Measurements from ENCODE around the gene SUMO4. TPM values are rescaled to one million over a fixed set of nuclear protein-coding genes. Genes with fewer than 3 reads are reported as not detected.

SUMO4 gene
- total RNA-seq, 1 donor from 2014 or later = 2.4 TPM

- TF ChIP-seq CTCF (conservative IDR thresholded peaks at IDR 0.05) = no peak
- Mint-ChIP-seq H3K4me3 (no peak overlapping the region), H3K36me3 (ENCODE audit: low read depth) (peaks cover 2% of the 10 kb centered on the region), H3K4me1 (peaks cover 10% of the 10 kb centered on the region), H3K27me3 (ENCODE audit: low read depth) (no peaks in the 10 kb centered on the region), H3K9me3 (no peaks in the 10 kb centered on the region), H3K27ac (ENCODE audit: unreplicated experiment) (no peak overlapping the region)
- DNase-seq (ENCODE audit: low read depth, low spot score) = no peak
Measured at GRCh38 chr6:149366267-149366921, 33.7 kb upstream of the SUMO4 start.

- H3K27ac Mint-ChIP-seq (ENCODE audit: unreplicated experiment) = no peak overlapping the region
- no peaks in the 10 kb centered on the region for H3K9me3 Mint-ChIP-seq
- H3K4me1 Mint-ChIP-seq = peaks cover 10% of the 10 kb centered on the region
- no peaks in the 10 kb centered on the region for H3K36me3 Mint-ChIP-seq (ENCODE audit: low read depth)
- H3K27me3 Mint-ChIP-seq (ENCODE audit: low read depth) = no peaks in the 10 kb centered on the region
- H3K4me3 Mint-ChIP-seq = no peak overlapping the region
- no peak for TF ChIP-seq CTCF (conservative IDR thresholded peaks at IDR 0.05)
- DNase-seq (ENCODE audit: low read depth, low spot score) = no peak
Measured at GRCh38 chr6:149368065-149368464, 32.0 kb upstream of the SUMO4 start.

DNA sequence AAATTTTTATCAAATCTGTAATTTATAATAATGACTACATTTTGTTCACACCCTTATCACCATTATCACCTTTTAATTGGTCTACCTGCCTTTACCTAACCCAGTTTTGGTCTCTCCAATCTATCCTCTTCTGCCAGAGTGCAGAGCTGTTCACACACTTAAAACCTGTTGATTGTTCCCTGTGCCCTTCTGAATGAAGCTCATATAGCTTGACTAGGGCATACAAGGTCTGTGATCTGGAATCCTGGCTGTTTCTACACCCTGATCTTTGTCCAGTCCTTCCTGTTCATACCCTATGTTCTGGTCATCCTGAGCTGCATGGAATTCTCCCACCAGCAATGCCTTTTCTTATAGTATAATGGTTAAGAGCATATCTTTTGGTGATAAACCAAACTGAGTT, 28.9 kb upstream of the SUMO4 start:
- TF ChIP-seq CTCF (conservative IDR thresholded peaks at IDR 0.05) = no peak
- Mint-ChIP-seq H3K4me3 (no peak overlapping the region), H3K27me3 (ENCODE audit: low read depth) (no peaks in the 10 kb centered on the region), H3K27ac (ENCODE audit: unreplicated experiment) (no peak overlapping the region), H3K36me3 (ENCODE audit: low read depth) (peaks cover under 1% of the 10 kb centered on the region), H3K9me3 (no peaks in the 10 kb centered on the region), H3K4me1 (no peaks in the 10 kb centered on the region)
- DNase-seq (ENCODE audit: low read depth, low spot score) = no peak

- DNase-seq (ENCODE audit: low read depth, low spot score) = no peak
- Mint-ChIP-seq H3K27ac (ENCODE audit: unreplicated experiment) (no peak overlapping the region), H3K9me3 (no peaks in the 10 kb centered on the region), H3K4me3 (no peak overlapping the region), H3K27me3 (ENCODE audit: low read depth) (no peaks in the 10 kb centered on the region), H3K36me3 (ENCODE audit: low read depth) (peaks cover 5% of the 10 kb centered on the region), H3K4me1 (no peaks in the 10 kb centered on the region)
- TF ChIP-seq CTCF (conservative IDR thresholded peaks at IDR 0.05) = no peak
Measured at GRCh38 chr6:149372062-149372461, 28.0 kb upstream of the SUMO4 start.

DNA sequence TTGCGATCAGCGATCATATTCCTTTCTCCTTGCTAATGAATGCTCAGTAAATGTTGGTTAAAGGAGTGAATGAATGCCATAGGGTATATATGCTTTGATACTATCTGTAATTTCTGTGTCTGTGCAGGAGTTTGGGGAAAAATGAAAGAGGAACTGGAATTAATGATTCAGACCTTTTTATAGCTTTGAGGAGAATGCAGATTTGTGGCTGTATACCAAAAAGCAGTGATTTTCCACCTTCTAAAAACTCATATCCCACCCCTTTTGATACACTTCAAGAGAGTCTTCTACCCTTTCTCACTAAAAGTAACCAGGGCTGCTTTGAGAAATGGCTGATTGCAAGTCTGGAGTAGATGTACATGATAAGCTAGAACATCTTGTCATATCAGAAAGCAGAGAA, 26.6 kb upstream of the SUMO4 start:
- peaks cover 11% of the 10 kb centered on the region for H3K36me3 Mint-ChIP-seq (ENCODE audit: low read depth)
- no peak overlapping the region for H3K4me3 Mint-ChIP-seq
- no peaks in the 10 kb centered on the region for H3K4me1 Mint-ChIP-seq
- no peak overlapping the region for H3K27ac Mint-ChIP-seq (ENCODE audit: unreplicated experiment)
- no peak for DNase-seq (ENCODE audit: low read depth, low spot score)
- no peaks in the 10 kb centered on the region for H3K27me3 Mint-ChIP-seq (ENCODE audit: low read depth)
- no peaks in the 10 kb centered on the region for H3K9me3 Mint-ChIP-seq
- no peak for TF ChIP-seq CTCF (conservative IDR thresholded peaks at IDR 0.05)
